Measurements from ENCODE around the gene HLA-A. TPM values are rescaled to one million over a fixed set of nuclear protein-coding genes. Genes with fewer than 3 reads are reported as not detected.

The HLA-A gene
- total and polyA plus RNA-seq, 2 experiments from 2014 or later = 339 to 349 TPM

DNA sequence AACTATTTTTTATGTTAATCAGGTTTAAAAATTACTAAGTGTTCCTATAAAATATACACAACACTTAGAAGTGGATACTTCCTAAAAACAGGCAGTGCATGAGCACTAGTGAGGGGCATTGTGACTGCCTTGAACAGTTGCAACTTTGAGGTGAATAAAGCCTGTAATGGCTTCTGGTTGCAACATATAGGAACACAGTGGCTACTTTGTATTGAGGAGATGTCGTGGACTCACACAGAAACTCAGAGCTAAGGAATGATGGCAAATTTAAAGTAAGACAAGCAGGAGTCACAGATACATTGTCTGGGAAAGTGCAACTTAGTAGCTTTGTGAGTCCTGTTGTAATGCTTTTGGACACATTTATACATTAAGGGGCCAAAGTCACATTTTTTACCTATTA is 861 bp upstream of the HLA-A start:
- H3K9me3 ChIP-seq (ENCODE audit: low read depth) = no peaks in the 10 kb centered on the region
- no peaks in the 10 kb centered on the region for H3K4me1 ChIP-seq (ENCODE audit: insufficient read depth)
- no peak for DNase-seq (ENCODE audit: low spot score)
- peak overlapping the region; percentile 80 for H2AFZ ChIP-seq
- peak overlapping the region; percentile 77 for H3K4me2 ChIP-seq
- no peak overlapping the region for H3K4me3 ChIP-seq
- H3K27me3 ChIP-seq = no peaks in the 10 kb centered on the region
- H3K27ac ChIP-seq = peak overlapping the region; percentile 80
- no peak for TF ChIP-seq EZH2 (IDR thresholded peaks at IDR 0.05; ENCODE audit: borderline replicate concordance)
- TF ChIP-seq, protein P1, sequence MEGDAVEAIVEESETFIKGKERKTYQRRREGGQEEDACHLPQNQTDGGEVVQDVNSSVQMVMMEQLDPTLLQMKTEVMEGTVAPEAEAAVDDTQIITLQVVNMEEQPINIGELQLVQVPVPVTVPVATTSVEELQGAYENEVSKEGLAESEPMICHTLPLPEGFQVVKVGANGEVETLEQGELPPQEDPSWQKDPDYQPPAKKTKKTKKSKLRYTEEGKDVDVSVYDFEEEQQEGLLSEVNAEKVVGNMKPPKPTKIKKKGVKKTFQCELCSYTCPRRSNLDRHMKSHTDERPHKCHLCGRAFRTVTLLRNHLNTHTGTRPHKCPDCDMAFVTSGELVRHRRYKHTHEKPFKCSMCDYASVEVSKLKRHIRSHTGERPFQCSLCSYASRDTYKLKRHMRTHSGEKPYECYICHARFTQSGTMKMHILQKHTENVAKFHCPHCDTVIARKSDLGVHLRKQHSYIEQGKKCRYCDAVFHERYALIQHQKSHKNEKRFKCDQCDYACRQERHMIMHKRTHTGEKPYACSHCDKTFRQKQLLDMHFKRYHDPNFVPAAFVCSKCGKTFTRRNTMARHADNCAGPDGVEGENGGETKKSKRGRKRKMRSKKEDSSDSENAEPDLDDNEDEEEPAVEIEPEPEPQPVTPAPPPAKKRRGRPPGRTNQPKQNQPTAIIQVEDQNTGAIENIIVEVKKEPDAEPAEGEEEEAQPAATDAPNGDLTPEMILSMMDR (IDR thresholded peaks at IDR 0.05; ENCODE audit: poor library complexity) = no peak
- no peak for TF ChIP-seq EZH2phosphoT487 (IDR thresholded peaks at IDR 0.05; ENCODE audit: low read depth, severe bottlenecking, unreplicated experiment)
- no peaks in the 10 kb centered on the region for H3K36me3 ChIP-seq (replicated peaks; ENCODE audit: insufficient read depth, low read depth)
- H3K9me2 ChIP-seq (replicated peaks; ENCODE audit: insufficient read depth) = no peaks in the 10 kb centered on the region
- WGBS (ENCODE audit: low lambda C conversion rate, missing lambda C conversion rate) = 39% methylated on average over 1 of the region's 1 CpG
- H4K20me1 ChIP-seq (ENCODE audit: insufficient read depth, poor library complexity, severe bottlenecking) = no peaks in the 10 kb centered on the region
- no peaks in the 10 kb centered on the region for H3K79me2 ChIP-seq

DNA sequence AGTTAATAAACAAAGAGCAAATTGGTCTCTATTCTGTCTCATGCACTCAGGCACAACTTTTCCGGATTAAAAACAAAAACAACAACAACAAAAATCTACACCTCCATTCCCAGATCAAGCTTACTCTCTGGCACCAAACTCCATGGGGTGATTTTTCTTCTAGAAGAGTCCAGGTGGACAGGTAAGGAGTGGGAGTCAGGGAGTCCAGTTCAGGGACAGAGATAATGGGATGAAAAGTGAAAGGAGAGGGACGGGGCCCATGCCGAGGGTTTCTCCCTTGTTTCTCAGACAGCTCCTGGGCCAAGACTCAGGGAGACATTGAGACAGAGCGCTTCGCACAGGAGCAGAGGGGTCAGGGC is 437 bp upstream of the HLA-A start:
- TF ChIP-seq EZH2 (IDR thresholded peaks at IDR 0.05; ENCODE audit: borderline replicate concordance) (no peak), EZH2phosphoT487 (IDR thresholded peaks at IDR 0.05; ENCODE audit: low read depth, severe bottlenecking, unreplicated experiment) (no peak)
- TF ChIP-seq, protein P1 (IDR thresholded peaks at IDR 0.05; ENCODE audit: poor library complexity) = no peak
- Histone ChIP-seq H3K4me3 (peak overlapping the region; percentile 28), H4K20me1 (ENCODE audit: insufficient read depth, poor library complexity, severe bottlenecking) (no peaks in the 10 kb centered on the region), H3K36me3 (replicated peaks; ENCODE audit: insufficient read depth, low read depth) (no peaks in the 10 kb centered on the region), H3K4me2 (peak overlapping the region; percentile 77), H3K27ac (peak overlapping the region; percentile 80), H3K9me3 (ENCODE audit: low read depth) (no peaks in the 10 kb centered on the region), H3K4me1 (ENCODE audit: insufficient read depth) (no peaks in the 10 kb centered on the region), H3K27me3 (no peaks in the 10 kb centered on the region), H3K79me2 (no peaks in the 10 kb centered on the region), H2AFZ (peak overlapping the region; percentile 80), H3K9me2 (replicated peaks; ENCODE audit: insufficient read depth) (no peaks in the 10 kb centered on the region)
- WGBS (ENCODE audit: low lambda C conversion rate, missing lambda C conversion rate) = 26% methylated on average over 4 of the region's 5 CpGs
- no peak for DNase-seq (ENCODE audit: low spot score)

DNA sequence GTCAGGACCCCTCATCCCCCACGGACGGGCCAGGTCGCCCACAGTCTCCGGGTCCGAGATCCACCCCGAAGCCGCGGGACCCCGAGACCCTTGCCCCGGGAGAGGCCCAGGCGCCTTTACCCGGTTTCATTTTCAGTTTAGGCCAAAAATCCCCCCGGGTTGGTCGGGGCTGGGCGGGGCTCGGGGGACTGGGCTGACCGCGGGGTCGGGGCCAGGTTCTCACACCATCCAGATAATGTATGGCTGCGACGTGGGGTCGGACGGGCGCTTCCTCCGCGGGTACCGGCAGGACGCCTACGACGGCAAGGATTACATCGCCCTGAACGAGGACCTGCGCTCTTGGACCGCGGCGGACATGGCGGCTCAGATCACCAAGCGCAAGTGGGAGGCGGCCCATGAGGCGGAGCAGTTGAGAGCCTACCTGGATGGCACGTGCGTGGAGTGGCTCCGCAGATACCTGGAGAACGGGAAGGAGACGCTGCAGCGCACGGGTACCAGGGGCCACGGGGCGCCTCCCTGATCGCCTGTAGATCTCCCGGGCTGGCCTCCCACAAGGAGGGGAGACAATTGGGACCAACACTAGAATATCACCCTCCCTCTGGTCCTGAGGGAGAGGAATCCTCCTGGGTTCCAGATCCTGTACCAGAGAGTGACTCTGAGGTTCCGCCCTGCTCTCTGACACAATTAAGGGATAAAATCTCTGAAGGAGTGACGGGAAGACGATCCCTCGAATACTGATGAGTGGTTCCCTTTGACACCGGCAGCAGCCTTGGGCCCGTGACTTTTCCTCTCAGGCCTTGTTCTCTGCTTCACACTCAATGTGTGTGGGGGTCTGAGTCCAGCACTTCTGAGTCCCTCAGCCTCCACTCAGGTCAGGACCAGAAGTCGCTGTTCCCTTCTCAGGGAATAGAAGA is 978 bp downstream of the HLA-A start:
- no peaks in the 10 kb centered on the region for H3K4me1 ChIP-seq (ENCODE audit: insufficient read depth)
- no peaks in the 10 kb centered on the region for H3K27me3 ChIP-seq
- TF ChIP-seq, protein P1 (IDR thresholded peaks at IDR 0.05; ENCODE audit: poor library complexity) = no peak
- TF ChIP-seq EZH2 (IDR thresholded peaks at IDR 0.05; ENCODE audit: borderline replicate concordance) (no peak), EZH2phosphoT487 (IDR thresholded peaks at IDR 0.05; ENCODE audit: low read depth, severe bottlenecking, unreplicated experiment) (no peak)
- H3K79me2 ChIP-seq = no peaks in the 10 kb centered on the region
- H3K4me2 ChIP-seq = peak overlapping the region; percentile 77
- H3K36me3 ChIP-seq (replicated peaks; ENCODE audit: insufficient read depth, low read depth) = no peaks in the 10 kb centered on the region
- WGBS (ENCODE audit: low lambda C conversion rate, missing lambda C conversion rate) = 43% methylated on average over 53 of the region's 58 CpGs
- peak overlapping the region; percentile 61 for H2AFZ ChIP-seq
- H3K9me3 ChIP-seq (ENCODE audit: low read depth) = no peaks in the 10 kb centered on the region
- H3K27ac ChIP-seq = no peak overlapping the region
- DNase-seq (ENCODE audit: low spot score) = no peak
- H3K4me3 ChIP-seq = peak overlapping the region; percentile 63
- H3K9me2 ChIP-seq (replicated peaks; ENCODE audit: insufficient read depth) = no peaks in the 10 kb centered on the region
- no peaks in the 10 kb centered on the region for H4K20me1 ChIP-seq (ENCODE audit: insufficient read depth, poor library complexity, severe bottlenecking)
